SHP77 (cell line): ENCODE data around the gene SNX19.
A peak's percentile ranks its signal among the peaks of the same experiment; 100 is the strongest.

Source experiments
- DNase-seq, 2 experiments: peaks; one replicate each; lab custom pipeline; 2025; lab: John Stamatoyannopoulos, UW

Gene SNX19

DNA sequence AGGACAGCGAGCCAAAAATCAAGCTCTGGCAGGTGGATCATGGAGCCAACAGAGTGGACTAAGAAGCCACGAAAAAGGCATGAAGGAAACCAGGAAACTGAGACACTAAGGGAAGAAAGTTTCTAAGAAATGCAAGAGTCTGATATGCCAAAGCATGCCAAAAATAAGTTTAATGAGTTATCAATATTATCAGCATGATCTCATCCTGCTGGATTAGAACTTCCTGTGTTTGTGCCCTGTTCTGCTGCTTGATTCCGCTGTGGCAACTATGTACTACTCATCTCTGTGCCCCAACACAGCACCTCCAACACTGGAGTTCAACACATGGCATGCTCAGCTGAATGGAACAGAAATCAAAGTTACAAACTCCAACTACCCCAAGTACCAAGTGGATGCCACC is 10.8 kb downstream of the SNX19 start:
- DNase-seq, result no peak

DNA sequence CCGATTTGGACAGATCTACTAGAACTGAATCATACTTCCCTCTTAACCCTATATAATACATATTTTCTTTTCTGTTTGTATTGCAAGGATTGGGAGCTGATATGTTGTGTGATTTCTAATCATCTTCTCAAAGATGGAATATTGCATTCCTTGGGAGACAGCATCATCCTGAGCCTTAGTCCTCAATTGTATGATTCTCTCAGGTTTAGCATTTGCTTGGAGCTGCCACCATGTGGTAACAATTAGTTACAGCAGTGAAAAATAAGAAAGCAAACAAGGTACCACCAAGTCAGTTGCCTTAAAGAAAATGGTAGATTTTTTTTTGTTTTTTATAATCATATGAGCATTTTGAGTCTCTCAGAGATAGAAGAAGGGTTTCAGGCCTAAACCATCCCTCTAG is 11.9 kb downstream of the SNX19 start:
- no peak for DNase-seq

DNA sequence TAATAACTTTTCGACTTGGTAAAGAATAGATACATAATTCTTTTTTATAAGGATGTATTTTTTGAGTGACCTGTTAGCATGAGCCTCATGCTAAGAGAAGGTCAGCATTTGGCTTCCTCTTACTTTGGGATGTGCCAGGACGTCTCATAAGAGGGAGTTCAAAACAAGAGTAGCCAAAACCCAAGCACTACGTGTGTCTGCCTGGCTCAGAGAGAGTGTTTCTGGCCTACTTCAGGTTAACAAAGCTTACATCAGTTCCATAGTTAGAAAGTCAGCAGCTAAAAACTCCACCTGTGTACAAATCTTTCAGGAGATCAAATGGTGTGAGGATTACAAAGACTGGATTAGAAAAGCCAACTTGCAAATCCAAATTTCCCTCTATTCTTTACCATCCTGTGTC is 13.9 kb downstream of the SNX19 start:
- DNase-seq, result no peak

DNA sequence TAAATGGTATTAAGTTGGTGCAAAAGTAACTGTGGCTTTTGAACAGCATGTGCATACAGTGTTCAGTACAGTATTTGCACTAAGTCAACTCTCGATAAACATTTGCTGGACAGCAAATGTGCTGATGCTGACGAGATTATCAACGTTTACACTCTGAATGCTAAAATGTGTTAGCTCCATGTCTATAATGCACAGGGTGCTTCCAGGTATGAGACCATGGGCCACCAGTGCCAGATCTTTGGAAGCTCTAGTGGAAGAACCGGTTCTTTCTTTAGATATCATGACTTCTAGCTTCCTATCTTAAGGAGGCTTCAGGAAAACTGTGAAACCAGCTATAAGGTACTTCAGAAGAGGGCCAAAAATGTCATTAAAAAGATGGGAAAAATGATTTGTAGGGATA is 17.2 kb downstream of the SNX19 start:
- no peak for DNase-seq

DNA sequence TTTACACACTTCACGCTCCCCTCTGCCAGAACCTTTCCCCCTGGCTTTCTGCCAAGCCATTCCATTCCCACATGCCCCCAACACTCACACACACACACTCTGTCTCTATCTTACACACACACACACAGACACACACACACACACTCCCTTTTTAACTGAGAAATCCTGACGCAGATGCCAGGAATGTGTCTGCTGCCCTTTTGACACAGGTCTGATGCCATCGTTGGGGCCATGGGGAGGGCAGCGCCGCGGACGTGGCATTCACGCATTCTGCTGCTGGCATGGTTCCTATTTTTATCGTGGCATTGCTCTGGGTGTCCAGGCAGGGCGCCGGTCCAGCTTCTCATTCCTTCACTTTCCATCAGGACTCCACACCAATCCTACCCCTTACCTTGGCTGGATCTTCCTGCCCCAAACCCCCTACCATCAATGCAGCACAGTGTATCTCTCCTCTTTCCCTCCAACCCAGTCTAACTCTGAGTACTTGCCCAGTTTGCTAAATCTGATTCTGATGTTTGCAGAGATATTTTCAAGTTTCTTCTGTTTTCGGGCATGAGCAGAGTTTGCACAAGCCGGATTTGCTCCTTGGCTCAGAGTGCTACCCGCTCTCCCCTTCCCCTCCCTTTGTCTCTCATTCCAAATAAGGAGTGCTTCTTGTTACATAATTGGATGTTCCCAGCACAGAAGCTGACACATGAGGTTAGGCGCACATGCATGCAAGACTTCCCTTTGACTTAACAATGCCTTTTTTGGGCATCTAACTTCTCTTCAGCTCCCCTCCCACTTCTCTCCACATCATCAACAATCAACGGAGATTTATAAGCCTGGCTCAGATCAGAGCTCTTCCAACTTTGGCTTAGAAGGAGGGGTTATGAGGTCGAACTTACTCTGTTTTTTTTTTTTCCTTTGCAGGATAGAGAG is 18.8 kb downstream of the SNX19 start:
- no peak for DNase-seq

DNA sequence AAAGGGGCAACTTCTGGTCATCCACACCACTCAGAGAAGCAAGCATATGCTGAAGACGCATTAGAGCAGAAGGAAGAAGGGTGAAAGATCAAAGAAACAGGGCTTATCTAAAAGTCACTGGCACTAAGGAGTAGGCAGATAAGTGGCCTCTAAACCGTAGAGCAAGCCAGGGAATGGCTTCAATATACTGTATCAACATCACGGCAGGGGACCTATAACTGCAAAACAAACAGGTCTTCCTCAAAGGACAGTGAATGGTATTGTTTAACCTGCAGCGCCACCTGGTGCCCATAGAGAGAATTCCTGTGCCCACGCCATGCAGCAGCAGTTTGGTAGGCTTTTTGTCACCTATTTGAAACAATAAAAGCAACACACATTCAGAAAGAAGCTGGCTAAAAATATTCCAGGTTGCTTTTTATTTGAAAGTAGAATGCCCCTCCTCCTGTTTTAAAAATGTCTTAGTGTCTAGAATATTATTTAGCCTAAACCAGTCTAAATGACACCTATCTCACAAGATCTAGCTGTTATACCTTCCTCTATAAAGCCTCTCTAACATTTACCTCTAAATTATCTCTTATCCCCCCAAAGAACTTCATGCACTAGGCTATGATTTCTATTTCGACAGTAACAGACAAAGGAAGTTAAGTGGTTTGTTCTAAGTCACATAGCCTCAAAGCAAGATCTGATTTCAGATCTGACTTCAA is 21.8 kb downstream of the SNX19 start:
- DNase-seq, result peak; percentile 55 to 61

DNA sequence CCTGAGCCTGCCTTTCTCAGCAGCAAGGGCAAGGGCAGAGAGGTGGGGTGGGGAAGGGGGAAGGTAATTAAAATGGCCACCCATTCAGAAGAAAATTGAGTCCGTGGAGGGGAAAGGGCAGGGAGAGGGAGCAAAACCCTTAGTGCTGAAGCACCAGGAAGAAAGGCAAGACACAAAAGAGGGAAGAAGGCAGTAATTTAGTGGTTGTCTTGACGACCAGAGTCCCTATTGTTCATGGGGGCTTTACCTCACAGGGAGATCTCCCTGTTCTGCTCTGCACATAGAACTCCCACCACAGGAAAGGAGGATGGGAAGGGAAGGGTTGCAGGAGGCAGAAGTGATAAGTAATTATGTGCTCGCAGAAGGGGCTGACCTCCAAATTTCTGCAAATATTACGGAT is 23.4 kb downstream of the SNX19 start:
- DNase-seq, result no peak

DNA sequence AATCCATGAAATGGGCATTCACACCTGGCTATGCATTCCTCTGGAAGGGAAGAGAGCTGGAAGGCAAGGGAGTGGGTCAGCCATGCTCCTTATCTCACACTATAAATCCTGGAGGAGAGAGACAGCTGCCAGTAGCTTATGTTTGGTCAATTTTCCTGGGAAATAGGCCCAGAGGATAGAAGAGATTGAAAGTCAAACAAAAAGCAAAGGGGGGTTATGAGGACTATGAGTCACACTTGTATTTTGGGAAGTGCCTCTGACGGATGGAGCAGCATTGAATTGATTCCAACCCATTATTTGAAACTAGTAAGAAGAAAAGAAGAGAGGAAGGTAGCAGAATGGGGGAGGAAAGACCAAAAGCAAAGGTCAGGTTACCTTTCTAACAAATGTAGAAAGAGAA is 25.0 kb downstream of the SNX19 start:
- no peak for DNase-seq

DNA sequence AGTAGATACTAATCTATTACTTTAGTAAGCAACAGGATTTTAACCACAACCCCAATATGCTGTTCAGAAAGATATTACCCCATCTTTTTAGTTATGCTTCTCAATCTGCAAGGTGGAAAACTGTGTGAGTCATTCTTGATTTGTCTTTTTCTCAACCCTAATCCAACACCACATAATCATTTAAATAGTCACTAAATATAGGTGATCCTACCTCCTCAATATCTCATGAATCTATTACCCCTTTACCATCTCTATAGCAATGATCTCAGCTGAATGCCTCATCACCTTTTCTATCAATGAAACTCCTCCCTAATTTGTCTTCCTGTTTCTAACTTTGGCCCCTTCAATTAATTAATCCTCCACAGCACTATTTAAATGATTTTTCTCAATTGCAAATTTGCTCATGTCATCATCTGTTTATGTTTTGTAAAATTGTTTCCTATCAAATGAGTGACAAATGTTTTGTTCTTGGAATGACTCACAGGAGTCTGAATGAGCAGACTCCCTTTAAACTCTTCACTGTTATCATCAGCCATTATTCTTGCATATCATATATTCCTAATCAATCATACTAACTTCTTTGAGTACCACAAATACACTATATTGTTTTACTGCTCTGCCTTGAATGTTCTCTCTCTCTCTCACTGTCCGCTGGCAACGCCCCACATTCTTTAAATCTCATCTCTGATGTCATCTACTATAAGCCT is 26.1 kb downstream of the SNX19 start:
- DNase-seq, result no peak

DNA sequence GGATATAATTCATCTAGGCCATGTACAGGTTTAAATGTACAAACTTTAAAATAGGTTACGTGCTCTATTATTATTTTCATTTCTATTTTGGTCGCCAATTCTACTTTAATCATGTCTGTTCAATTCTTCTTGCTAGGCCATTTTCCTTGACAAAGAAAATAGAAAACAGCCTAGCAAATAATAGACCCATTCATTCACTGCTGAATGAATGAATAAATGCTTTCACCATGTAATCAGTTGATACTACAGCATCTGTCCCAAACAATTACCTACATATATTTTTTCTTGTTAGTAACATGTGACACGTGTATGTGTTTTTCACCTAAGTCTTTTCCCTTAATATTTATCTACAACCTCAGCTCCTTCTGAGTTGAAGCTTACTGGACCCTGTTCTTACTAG is 27.5 kb downstream of the SNX19 start:
- DNase-seq, result no peak

DNA sequence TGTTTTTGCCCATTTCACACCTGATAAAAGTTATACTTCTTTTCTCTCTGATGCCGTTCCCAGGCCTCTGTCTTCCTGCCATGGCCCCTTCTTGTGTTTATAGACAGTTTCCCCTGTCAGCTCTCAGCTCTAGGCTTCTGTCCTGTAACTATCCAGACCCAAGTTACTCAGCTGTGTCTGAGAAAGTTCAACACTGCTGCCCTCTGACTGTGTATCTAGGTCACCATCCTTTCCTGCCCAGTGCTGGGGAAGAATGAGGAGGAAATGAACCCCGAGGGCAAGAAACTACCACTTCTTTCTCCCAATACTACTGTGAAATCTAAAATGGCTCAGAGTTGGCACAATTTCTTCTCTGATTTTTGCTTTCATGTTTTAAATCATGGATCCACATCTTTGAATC is 29.6 kb downstream of the SNX19 start:
- DNase-seq, result no peak

DNA sequence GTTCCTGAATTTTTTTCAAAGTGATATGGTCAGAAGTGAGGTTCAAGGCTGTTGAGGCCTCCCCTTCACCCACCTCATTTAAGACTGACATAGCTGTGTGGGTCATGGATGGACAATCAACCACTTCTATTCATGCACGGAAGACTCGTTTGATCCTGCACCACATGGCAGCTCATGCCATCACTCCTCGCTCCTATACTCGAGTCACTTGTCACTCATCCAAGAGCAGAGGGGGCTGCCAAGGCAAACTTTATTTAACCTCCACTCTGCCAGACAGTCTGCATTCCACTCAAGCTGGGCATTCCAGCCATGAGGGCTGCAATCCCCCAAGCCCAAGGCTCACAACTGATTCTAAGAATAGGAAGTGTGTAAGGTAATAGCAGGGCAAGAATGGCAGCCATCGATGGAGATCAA is 34.1 kb downstream of the SNX19 start:
- no peak for DNase-seq

DNA sequence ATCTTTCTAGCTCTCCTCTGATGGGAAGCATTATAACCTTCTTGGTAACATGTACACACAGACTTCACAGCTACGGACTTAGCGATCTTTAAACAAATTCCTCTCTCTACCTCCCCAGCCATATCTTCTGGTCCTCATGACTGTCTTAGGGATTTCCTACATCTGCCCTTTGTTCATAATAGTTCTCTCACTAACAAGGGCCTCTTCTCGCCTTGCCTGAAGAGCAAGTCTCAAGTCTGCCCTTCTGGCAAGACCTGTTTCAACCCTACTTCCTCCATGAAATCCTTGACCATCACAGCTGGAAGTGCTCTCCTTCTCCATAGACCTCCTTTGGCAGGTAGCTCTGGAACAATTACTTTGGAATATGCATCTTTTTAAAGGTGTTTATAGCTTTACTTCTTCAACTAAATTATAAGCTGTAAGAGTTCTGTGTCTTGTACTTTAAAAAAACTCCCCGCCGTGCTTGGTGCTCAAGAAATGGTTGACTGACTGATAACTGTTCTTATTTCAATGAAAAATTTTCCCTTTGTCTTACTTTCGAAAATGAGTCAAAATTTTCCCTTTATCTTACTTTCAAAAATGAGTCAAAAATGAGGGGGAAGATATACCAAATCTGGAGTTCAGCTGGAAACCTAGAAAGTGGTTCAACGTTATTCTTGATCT is 34.7 kb downstream of the SNX19 start:
- no peak for DNase-seq

DNA sequence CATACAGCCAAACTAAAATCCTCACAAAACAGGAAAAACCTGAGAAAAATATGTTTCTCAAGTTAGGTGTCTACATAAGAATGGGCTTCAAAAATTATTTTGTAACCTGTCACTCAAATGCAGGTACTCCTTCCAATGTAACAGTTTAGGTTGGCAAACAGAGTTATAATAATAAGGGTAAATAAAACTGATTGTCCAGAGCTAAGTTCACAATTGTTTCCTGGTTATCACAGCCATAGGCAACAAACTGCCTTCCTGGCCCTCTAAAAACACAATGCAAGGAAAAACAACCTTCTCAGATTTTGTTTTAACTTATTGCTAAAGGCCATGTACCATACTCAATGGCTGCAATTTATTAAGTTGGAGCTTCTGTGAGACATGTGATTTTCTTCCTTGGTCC is 36.4 kb downstream of the SNX19 start:
- no peak for DNase-seq

DNA sequence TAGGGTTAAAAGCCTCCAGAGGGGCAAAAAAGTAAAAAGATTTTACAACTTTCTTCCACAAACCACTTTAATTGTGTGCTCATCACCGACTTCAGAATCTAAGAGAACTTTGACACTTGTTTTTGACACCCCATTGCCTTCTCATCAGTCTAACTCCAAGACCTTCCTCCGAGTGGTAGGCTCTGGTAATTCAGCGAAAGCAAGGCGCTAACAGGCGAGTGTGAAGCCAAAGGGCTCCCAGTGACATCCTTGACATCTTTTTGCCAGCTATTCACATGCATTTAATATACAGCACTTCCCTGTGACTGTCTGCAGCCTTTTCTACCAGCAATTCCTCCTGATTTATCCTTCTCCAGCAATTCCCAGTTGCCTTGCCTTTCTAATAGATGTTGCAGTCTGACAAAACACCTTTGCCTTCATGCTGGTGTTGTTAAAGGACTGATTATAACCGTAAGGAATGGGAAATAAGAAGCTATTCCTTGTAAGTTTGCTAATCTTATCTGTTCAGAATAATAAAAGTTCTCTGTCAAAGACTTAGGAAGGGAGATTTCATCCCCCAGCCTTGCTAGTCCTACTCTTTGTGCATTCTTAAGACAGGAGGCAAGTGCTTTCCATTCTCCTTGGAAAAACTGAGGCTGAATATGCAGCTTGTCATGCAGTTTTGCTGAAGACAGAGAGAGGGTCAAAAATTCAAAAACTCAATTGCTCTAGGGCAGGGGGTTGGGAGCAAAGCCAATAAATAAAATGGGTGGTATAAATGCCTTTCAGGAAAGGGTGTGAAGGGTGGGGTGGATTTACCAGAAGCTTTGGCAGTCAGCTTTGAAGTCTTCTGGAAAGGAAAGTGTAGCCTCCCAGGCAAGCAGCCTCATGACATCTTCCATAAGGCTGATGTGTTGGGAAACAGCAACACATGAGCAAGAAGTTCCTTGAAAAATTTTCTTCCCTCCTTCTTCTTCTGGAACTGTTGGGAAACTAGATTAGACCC is 39.1 kb downstream of the SNX19 start:
- no peak for DNase-seq

DNA sequence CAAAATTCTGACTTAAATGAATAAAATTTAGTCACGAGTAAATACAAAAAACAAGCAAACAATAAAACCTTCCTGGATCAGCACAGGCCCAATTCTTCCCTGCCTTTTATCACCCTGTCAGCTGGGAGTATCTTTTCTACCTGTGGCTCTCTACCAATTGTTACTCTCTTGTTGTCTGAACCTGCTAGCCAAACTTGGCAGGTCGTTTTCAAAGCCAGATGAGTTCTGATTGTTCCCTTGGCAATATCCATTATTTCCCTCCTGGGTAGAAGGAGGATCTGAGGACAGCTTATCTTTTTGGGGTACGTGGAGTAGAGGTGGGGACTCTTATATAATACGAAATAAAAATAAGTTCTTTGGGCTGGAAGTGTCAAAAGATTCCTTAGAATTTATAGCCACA is 40.2 kb downstream of the SNX19 start:
- DNase-seq, result no peak

DNA sequence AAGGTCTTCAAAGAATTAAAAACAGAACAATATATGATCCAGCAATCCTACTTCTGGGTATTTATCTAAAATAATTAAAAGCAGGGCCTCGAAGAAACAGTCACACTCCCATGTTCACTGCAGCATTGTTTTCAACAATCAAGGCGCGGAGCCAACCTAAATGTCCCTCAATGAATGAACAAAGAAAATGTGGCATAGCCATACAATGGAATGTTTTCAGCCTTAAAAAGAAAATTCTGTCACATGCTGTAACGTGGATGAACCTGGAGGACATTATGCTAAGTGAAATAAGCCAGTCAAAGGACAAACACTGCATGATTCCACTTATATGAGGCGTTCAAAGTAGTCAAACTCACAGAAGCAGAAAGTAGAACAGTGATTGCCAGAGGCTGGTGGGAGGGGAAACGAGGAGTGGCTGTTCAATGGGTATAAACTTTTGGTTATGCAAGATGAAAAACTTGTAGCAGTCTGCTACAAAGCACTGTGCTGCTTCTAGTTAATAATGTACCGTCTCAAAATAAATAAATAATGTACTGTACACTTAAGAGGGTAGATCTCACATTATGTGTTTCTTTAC is 41.2 kb downstream of the SNX19 start:
- DNase-seq, result no peak

DNA sequence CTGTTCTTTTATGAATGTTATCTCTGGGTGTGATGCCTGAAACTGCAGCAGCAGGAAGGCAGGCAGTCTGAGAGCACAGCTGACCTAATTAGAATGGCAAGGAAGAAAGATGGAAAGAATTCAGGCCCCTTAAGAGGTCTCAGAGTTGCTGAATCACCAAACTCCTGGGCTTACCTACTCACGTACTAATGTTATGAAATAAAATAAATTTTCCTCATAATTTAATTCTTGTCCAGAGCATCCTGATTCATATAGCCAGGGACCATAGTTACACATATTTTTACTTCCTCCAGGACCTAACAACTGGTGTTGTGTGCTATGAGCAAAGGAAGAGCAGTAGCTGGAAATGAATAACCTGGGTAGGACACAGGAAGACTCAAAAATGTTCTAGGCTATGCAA is 41.9 kb downstream of the SNX19 start:
- DNase-seq, result no peak

DNA sequence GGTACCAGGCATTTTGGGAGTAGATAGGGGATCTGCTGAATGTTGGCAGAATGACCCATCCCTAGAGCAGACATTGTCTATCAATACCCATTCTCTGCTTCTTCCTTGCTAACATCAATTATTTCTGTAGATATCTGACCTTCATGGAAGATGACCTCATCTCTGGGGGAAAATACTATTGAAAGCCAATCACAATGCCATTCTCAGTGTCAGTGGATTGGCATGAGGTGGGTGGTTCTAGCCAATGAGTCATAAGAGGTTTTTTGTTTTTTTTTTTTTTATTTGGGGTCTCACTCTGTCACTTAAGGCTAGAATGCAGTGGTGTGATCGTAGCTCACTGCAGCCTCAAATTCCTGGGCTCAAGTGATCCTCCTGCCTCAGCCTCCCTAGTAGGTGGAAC is 42.5 kb downstream of the SNX19 start:
- DNase-seq, result no peak

DNA sequence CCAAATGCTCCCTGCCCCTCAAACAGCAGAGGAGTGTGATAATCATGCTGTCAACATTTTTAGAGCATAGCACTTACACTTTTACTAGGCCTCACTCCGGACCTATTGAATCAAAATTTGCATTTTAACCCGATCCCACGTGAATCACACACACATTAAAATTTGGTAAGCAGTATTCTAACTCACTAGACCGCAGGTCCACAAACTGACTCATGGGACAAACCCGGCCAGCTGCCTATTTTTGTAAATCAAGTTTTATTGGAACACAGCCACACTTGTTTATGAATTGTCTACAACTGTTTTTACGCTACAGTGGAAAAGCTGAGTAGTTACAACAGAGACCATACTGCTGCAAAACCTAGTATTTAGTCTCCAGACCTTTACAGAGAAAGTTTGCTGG is 43.3 kb downstream of the SNX19 start:
- no peak for DNase-seq

DNA sequence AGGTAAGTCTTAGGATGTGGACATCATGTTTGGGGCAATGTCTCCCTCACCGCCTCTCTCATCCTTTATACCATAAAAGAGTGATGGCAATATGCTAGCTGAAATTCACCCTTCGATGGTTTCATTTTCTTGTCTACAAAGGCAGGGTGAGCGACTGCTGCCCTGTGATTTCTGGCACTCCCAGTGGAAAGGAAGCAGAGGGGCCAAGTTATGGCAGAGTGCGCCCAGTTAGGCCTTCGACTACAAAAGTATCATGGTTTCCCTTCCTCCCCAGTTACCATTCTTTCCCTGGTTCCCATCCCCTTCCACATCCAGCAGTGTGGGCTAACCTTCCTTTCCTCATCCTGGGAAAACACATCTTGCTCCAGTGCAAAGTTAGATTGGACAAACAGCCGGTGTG is 43.8 kb downstream of the SNX19 start:
- DNase-seq, result no peak
